Astrocyte (in vitro differentiated cells and primary cell): Measurements from ENCODE around the gene JAG2. TPM values are rescaled to one million over a fixed set of nuclear protein-coding genes. Genes with fewer than 3 reads are reported as not detected.

Experiments
- DNase-seq: peaks from one replicate; pipeline ENCODE4 v3.0.0-alpha.2; 2010; ENCODE audit warnings: low read depth
- FAIRE-seq: peaks from 2 replicates; lab custom pipeline; 2011; peaks lifted over from hg19 to GRCh38; lab: Jason Lieb, UNC
- H2AFZ ChIP-seq: 2 replicates; pipeline ENCODE4 v1.6.0; 2012; ENCODE audit warnings: low read depth, low read length, inconsistent platforms
- H3K27ac ChIP-seq: 2 replicates; pipeline ENCODE4 v1.5.1; 2011; ENCODE audit warnings: low read depth, low read length, inconsistent platforms
- H3K27me3 ChIP-seq: 2 replicates; pipeline ENCODE4 v1.6.0; 2011; ENCODE audit warnings: low read length, inconsistent platforms; ENCODE audit not compliant: insufficient read depth
- H3K36me3 ChIP-seq: 2 replicates; pipeline ENCODE4 v1.5.1; 2011; ENCODE audit warnings: low read length, inconsistent platforms; ENCODE audit not compliant: insufficient read depth
- H3K4me1 ChIP-seq: 2 replicates; pipeline ENCODE4 v1.5.1; 2011; ENCODE audit warnings: low read length, inconsistent platforms; ENCODE audit not compliant: insufficient read depth
- H3K4me2 ChIP-seq: 2 replicates; pipeline ENCODE4 v1.6.0; 2012; ENCODE audit warnings: low read length, inconsistent platforms
- H3K4me3 ChIP-seq: 2 replicates; pipeline ENCODE4 v1.5.1; 2011; ENCODE audit warnings: low read depth, mild to moderate bottlenecking, low read length, inconsistent platforms; ENCODE audit not compliant: insufficient read depth
- H3K79me2 ChIP-seq: 2 replicates; pipeline ENCODE4 v1.6.0; 2012; ENCODE audit warnings: mild to moderate bottlenecking, low read length, inconsistent platforms; ENCODE audit not compliant: insufficient read depth
- H3K9ac ChIP-seq: 2 replicates; pipeline ENCODE4 v1.6.0; 2012; ENCODE audit warnings: mild to moderate bottlenecking, low read length, inconsistent platforms
- H3K9me3 ChIP-seq: 2 replicates; pipeline ENCODE4 v1.5.1; 2012; ENCODE audit warnings: low read depth, mild to moderate bottlenecking, low read length, inconsistent platforms; ENCODE audit not compliant: insufficient read depth
- H4K20me1 ChIP-seq: 2 replicates; pipeline ENCODE4 v1.6.0; 2012; ENCODE audit warnings: low read length, inconsistent platforms; ENCODE audit not compliant: insufficient read depth
- H3K27ac Mint-ChIP-seq: one replicate; pipeline ENCODE4 v1.8.0; 2021; ENCODE audit warnings: mild to moderate bottlenecking, mixed read lengths; ENCODE audit not compliant: unreplicated experiment
- H3K27me3 Mint-ChIP-seq: one replicate; pipeline ENCODE4 v1.8.0; 2021; ENCODE audit warnings: low read depth, mixed read lengths; ENCODE audit not compliant: unreplicated experiment
- H3K36me3 Mint-ChIP-seq: one replicate; pipeline ENCODE4 v1.8.0; 2021; ENCODE audit warnings: low read depth, mixed read lengths; ENCODE audit not compliant: unreplicated experiment
- H3K4me1 Mint-ChIP-seq: one replicate; pipeline ENCODE4 v1.8.0; 2021; ENCODE audit warnings: low read depth, mixed read lengths; ENCODE audit not compliant: unreplicated experiment
- H3K4me3 Mint-ChIP-seq: one replicate; pipeline ENCODE4 v1.8.0; 2021; ENCODE audit warnings: mild to moderate bottlenecking, moderate library complexity, mixed read lengths; ENCODE audit not compliant: unreplicated experiment
- H3K9me3 Mint-ChIP-seq: one replicate; pipeline ENCODE4 v1.8.0; 2021; ENCODE audit warnings: mild to moderate bottlenecking, mixed read lengths; ENCODE audit not compliant: unreplicated experiment
- CTCF ChIP-seq: IDR thresholded peaks from 2 replicates; pipeline ENCODE4 v1.5.1; 2011; ENCODE audit warnings: low read depth, mild to moderate bottlenecking, inconsistent platforms, low read length, moderate library complexity; ENCODE audit not compliant: insufficient read depth
- EZH2 ChIP-seq: IDR thresholded peaks from 2 replicates; pipeline ENCODE4 v1.6.1; 2012; ENCODE audit warnings: mild to moderate bottlenecking, low read length, inconsistent platforms; ENCODE audit not compliant: insufficient read depth
- total RNA-seq: library from RNA; stranded (reverse); gene quantifications from 2 replicates; pipeline ENCODE4 v1.2.1, GENCODE V29; 2021

The JAG2 gene
- total RNA-seq, 1 donor from 2014 or later: 6.6 TPM

GRCh38 chr14:105161964-105162668 is 6.5 kb downstream of the JAG2 start:
- no peaks in the 10 kb centered on the region for H3K36me3 ChIP-seq
- Mint-ChIP-seq H3K4me3 (no peak overlapping the region), H3K27me3 (peaks cover 13% of the 10 kb centered on the region), H3K9me3 (no peaks in the 10 kb centered on the region), H3K27ac (no peak overlapping the region), H3K4me1 (no peaks in the 10 kb centered on the region), H3K36me3 (peaks cover 2% of the 10 kb centered on the region)
- H3K9ac ChIP-seq: no peak overlapping the region
- no peaks in the 10 kb centered on the region for H3K9me3 ChIP-seq
- no peaks in the 10 kb centered on the region for H3K79me2 ChIP-seq
- H3K4me2 ChIP-seq: no peak overlapping the region
- H3K4me3 ChIP-seq: no peak overlapping the region
- FAIRE-seq (no peak), DNase-seq (no peak)
- no peak overlapping the region for H3K27ac ChIP-seq
- no peaks in the 10 kb centered on the region for H3K4me1 ChIP-seq
- TF ChIP-seq CTCF (no peak), EZH2 (no peak)
- peaks cover 10% of the 10 kb centered on the region for H4K20me1 ChIP-seq
- H2AFZ ChIP-seq: no peak overlapping the region
- peaks cover 9% of the 10 kb centered on the region for H3K27me3 ChIP-seq

GRCh38 chr14:105161309-105161708 is 7.3 kb downstream of the JAG2 start:
- Histone ChIP-seq H3K4me2 (no peak overlapping the region), H3K36me3 (no peaks in the 10 kb centered on the region), H3K79me2 (no peaks in the 10 kb centered on the region), H3K4me3 (no peak overlapping the region), H3K27ac (no peak overlapping the region), H3K27me3 (peaks cover 6% of the 10 kb centered on the region), H3K9ac (no peak overlapping the region), H3K9me3 (no peaks in the 10 kb centered on the region), H4K20me1 (peaks cover 4% of the 10 kb centered on the region), H2AFZ (no peak overlapping the region), H3K4me1 (no peaks in the 10 kb centered on the region)
- TF ChIP-seq EZH2 (no peak), CTCF (no peak)
- H3K9me3 Mint-ChIP-seq: no peaks in the 10 kb centered on the region
- H3K4me1 Mint-ChIP-seq: no peaks in the 10 kb centered on the region
- FAIRE-seq (no peak), DNase-seq (no peak)
- H3K27me3 Mint-ChIP-seq: peaks cover 11% of the 10 kb centered on the region
- H3K27ac Mint-ChIP-seq: no peak overlapping the region
- no peak overlapping the region for H3K4me3 Mint-ChIP-seq
- H3K36me3 Mint-ChIP-seq: peaks cover 2% of the 10 kb centered on the region

- no peak for FAIRE-seq
- Histone ChIP-seq H3K27me3 (peaks cover 7% of the 10 kb centered on the region), H3K79me2 (no peaks in the 10 kb centered on the region), H3K36me3 (no peaks in the 10 kb centered on the region), H2AFZ (no peak overlapping the region), H3K9ac (no peak overlapping the region), H3K9me3 (no peaks in the 10 kb centered on the region), H3K4me1 (no peaks in the 10 kb centered on the region), H3K4me2 (no peak overlapping the region), H4K20me1 (peaks cover 4% of the 10 kb centered on the region), H3K27ac (no peak overlapping the region), H3K4me3 (no peak overlapping the region)
- TF ChIP-seq EZH2: no peak
- TF ChIP-seq CTCF: no peak
- no peak for DNase-seq
- H3K4me3 Mint-ChIP-seq: no peak overlapping the region
- H3K36me3 Mint-ChIP-seq: peaks cover 2% of the 10 kb centered on the region
- no peak overlapping the region for H3K27ac Mint-ChIP-seq
- H3K4me1 Mint-ChIP-seq: no peaks in the 10 kb centered on the region
- peaks cover 12% of the 10 kb centered on the region for H3K27me3 Mint-ChIP-seq
- H3K9me3 Mint-ChIP-seq: no peaks in the 10 kb centered on the region
Observed at GRCh38 chr14:105160776-105161175, 7.8 kb downstream of the JAG2 start.
